ENCODE data around the gene TNFRSF6B. TPM values are rescaled to one million over a fixed set of nuclear protein-coding genes. Genes with fewer than 3 reads are reported as not detected.

TNFRSF6B gene
- total RNA-seq, 2 experiments from 2014 or later, result not detected

DNA sequence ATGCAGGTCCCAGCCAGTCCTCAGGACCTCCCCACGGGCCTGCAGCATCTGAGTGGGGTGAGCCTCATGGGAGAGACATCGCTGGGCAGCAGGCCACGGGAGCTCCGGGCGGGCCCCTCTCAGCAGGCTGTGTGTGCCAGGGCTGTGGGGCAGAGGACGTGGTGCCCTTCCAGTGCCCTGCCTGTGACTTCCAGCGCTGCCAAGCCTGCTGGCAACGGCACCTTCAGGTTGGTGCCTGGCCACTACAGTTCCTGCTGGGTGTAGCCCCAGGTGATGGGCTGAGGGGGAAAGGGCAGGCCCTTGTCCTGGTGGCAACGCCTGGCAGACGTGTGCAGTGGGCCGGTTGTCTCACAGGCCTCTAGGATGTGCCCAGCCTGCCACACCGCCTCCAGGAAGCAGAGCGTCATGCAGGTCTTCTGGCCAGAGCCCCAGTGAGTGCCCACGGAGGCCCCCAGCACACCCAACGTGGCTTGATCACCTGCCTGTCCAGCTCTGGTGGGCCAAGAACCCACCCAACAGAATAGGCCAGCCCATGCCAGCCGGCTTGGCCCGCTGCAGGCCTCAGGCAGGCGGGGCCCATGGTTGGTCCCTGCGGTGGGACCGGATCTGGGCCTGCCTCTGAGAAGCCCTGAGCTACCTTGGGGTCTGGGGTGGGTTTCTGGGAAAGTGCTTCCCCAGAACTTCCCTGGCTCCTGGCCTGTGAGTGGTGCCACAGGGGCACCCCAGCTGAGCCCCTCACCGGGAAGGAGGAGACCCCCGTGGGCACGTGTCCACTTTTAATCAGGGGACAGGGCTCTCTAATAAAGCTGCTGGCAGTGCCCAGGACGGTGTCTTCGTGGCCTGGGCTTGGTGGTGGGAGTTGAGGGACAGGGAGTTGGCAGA, 787 bp upstream of the TNFRSF6B start:
- H3K27me3 Mint-ChIP-seq, result no peaks in the 10 kb centered on the region
- intact Hi-C loops (cut with micrococcal nuclease), result loop anchor here (5.0 kb wide), 2 partner anchors 58 to 158 kb away; partner anchors contain the start of gene PTK6
- no peak overlapping the region for H3K27ac Mint-ChIP-seq
- POLR2A ChIA-PET, result interaction anchor here (0.6 to 1.9 kb wide), 3 partner anchors 9 to 955 kb away, joined by 3 to 8 read pairs (median 4); partner anchors contain the start of gene LIME1
- no peak for DNase-seq
- no peak overlapping the region for H3K4me3 Mint-ChIP-seq
- peaks cover 21% of the 10 kb centered on the region for H3K36me3 Mint-ChIP-seq
- no peaks in the 10 kb centered on the region for H3K9me3 Mint-ChIP-seq
- peaks cover 37% of the 10 kb centered on the region for H3K4me1 Mint-ChIP-seq (ENCODE audit: low read depth)
- CTCF ChIA-PET, result no interaction called here

DNA sequence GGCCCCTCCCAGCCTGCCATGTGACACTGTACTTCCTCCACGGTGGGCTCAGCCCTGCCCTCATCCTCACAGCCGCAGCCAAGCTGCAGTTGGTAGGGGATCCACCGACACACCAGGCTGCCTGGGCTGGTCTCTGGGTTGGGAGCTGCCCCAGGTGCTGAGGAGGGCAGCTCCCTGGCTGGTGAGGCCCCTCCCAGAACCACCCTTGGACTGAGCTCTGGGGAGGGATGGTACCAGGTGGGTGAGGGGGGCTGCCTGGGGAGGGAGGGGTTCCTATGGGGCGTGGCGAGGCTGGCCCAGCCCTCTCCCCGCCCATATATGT, 185 bp upstream of the TNFRSF6B start:
- Mint-ChIP-seq H3K4me1 (ENCODE audit: low read depth) (peaks cover 41% of the 10 kb centered on the region), H3K4me3 (peak overlapping the region; percentile 12), H3K36me3 (peaks cover 20% of the 10 kb centered on the region), H3K27ac (no peak overlapping the region), H3K9me3 (no peaks in the 10 kb centered on the region), H3K27me3 (no peaks in the 10 kb centered on the region)
- intact Hi-C loops (cut with micrococcal nuclease), result loop anchor here (5.0 kb wide), 2 partner anchors 59 to 159 kb away; partner anchors contain the start of gene PTK6
- peak; percentile 52 for DNase-seq
- ChIA-PET POLR2A (interaction anchor here (1.9 kb wide), 1 partner anchor 9 kb away, joined by 8 read pairs; no protein-coding TSS in a partner anchor), CTCF (no interaction called here)

DNA sequence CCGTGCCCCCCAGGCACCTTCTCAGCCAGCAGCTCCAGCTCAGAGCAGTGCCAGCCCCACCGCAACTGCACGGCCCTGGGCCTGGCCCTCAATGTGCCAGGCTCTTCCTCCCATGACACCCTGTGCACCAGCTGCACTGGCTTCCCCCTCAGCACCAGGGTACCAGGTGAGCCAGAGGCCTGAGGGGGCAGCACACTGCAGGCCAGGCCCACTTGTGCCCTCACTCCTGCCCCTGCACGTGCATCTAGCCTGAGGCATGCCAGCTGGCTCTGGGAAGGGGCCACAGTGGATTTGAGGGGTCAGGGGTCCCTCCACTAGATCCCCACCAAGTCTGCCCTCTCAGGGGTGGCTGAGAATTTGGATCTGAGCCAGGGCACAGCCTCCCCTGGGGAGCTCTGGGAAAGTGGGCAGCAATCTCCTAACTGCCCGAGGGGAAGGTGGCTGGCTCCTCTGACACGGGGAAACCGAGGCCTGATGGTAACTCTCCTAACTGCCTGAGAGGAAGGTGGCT, 960 bp downstream of the TNFRSF6B start:
- ChIA-PET POLR2A (interaction anchor here (0.6 to 2.5 kb wide), 5 partner anchors 9 to 366 kb away, joined by 3 to 10 read pairs (median 5); partner anchors contain the start of gene TCEA2), CTCF (interaction anchor here (0.7 kb wide), 2 partner anchors 15 to 166 kb away, joined by 3 read pairs; no protein-coding TSS in a partner anchor)
- DNase-seq, result no peak
- Mint-ChIP-seq H3K27ac (peak overlapping the region; percentile 70), H3K4me3 (peak overlapping the region; percentile 59), H3K4me1 (ENCODE audit: low read depth) (peaks cover 44% of the 10 kb centered on the region), H3K9me3 (no peaks in the 10 kb centered on the region), H3K27me3 (no peaks in the 10 kb centered on the region), H3K36me3 (peaks cover 18% of the 10 kb centered on the region)
- intact Hi-C loops (cut with micrococcal nuclease), result loop anchor here (5.0 kb wide), 2 partner anchors 60 to 160 kb away; partner anchors contain the start of gene PTK6

DNA sequence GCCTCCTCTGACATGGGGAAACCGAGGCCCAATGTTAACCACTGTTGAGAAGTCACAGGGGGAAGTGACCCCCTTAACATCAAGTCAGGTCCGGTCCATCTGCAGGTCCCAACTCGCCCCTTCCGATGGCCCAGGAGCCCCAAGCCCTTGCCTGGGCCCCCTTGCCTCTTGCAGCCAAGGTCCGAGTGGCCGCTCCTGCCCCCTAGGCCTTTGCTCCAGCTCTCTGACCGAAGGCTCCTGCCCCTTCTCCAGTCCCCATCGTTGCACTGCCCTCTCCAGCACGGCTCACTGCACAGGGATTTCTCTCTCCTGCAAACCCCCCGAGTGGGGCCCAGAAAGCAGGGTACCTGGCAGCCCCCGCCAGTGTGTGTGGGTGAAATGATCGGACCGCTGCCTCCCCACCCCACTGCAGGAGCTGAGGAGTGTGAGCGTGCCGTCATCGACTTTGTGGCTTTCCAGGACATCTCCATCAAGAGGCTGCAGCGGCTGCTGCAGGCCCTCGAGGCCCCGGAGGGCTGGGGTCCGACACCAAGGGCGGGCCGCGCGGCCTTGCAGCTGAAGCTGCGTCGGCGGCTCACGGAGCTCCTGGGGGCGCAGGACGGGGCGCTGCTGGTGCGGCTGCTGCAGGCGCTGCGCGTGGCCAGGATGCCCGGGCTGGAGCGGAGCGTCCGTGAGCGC, 1.6 kb downstream of the TNFRSF6B start:
- Mint-ChIP-seq H3K9me3 (no peaks in the 10 kb centered on the region), H3K27me3 (no peaks in the 10 kb centered on the region), H3K4me1 (ENCODE audit: low read depth) (peaks cover 44% of the 10 kb centered on the region), H3K4me3 (no peak overlapping the region), H3K27ac (peak overlapping the region; percentile 33), H3K36me3 (peaks cover 13% of the 10 kb centered on the region)
- CTCF ChIA-PET, result interaction anchor here (0.6 to 1.6 kb wide), 5 partner anchors 9 to 287 kb away, joined by 3 to 5 read pairs (median 3); partner anchors contain the start of genes ARFRP1 and ZGPAT
- intact Hi-C loops (cut with micrococcal nuclease), result loop anchor here (5.0 kb wide), 2 partner anchors 61 to 161 kb away; partner anchors contain the start of gene PTK6
- POLR2A ChIA-PET, result interaction anchor here (0.6 to 2.5 kb wide), 9 partner anchors 8 to 160 kb away, joined by 3 to 10 read pairs (median 3); partner anchors contain the start of genes ARFRP1, LIME1 and ZGPAT
- no peak for DNase-seq

DNA sequence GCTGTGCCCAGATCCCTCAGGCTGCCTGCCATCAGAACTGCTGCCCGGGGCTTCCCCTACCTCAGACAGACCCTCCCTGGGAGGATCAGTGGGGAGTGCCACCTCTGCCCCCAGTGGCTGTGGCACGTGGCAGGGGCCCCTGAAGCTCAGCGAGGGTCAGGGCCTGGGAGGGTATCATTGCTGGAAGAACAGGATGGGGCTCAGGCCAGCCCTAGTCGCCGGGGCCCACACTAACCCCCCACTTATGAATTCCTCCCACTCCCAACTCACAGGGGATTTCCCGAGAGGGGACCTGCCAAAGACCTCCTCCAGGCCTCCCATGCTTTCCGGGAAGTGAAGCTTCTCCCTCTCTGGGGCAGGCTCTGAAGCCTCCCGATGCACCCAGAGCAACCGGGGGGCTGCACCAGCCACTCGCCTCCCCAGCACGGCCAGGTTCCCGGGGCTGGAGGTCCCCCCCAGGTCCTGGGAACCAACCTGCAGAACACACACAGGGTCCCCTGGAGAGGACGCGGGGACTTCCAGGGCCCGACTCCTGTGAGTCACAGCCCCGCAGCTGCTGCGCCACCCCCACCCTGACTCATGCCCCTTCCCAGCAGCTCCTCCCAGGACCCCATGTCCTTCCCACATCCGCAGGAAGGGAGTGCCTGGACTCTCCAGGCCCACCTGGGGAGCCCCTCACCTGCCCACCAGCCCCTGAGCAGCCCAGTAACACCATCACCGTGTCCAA, 2.5 kb downstream of the TNFRSF6B start:
- intact Hi-C loops (cut with micrococcal nuclease), result loop anchor here (5.0 kb wide), 2 partner anchors 62 to 162 kb away; partner anchors contain the start of gene PTK6
- H3K36me3 Mint-ChIP-seq, result peaks cover 10% of the 10 kb centered on the region
- no peaks in the 10 kb centered on the region for H3K27me3 Mint-ChIP-seq
- peak; percentile 88 for DNase-seq
- H3K4me1 Mint-ChIP-seq (ENCODE audit: low read depth), result peaks cover 41% of the 10 kb centered on the region
- ChIA-PET CTCF (interaction anchor here (0.6 to 1.6 kb wide), 5 partner anchors 8 to 286 kb away, joined by 3 to 5 read pairs (median 4); partner anchors contain the start of genes ARFRP1 and ZGPAT), POLR2A (interaction anchor here (1.0 to 2.5 kb wide), 7 partner anchors 9 to 161 kb away, joined by 3 to 10 read pairs (median 3); partner anchors contain the start of genes ARFRP1, LIME1 and ZGPAT)
- H3K4me3 Mint-ChIP-seq, result peak overlapping the region; percentile 39
- peak overlapping the region; percentile 92 for H3K27ac Mint-ChIP-seq
- H3K9me3 Mint-ChIP-seq, result no peaks in the 10 kb centered on the region

DNA sequence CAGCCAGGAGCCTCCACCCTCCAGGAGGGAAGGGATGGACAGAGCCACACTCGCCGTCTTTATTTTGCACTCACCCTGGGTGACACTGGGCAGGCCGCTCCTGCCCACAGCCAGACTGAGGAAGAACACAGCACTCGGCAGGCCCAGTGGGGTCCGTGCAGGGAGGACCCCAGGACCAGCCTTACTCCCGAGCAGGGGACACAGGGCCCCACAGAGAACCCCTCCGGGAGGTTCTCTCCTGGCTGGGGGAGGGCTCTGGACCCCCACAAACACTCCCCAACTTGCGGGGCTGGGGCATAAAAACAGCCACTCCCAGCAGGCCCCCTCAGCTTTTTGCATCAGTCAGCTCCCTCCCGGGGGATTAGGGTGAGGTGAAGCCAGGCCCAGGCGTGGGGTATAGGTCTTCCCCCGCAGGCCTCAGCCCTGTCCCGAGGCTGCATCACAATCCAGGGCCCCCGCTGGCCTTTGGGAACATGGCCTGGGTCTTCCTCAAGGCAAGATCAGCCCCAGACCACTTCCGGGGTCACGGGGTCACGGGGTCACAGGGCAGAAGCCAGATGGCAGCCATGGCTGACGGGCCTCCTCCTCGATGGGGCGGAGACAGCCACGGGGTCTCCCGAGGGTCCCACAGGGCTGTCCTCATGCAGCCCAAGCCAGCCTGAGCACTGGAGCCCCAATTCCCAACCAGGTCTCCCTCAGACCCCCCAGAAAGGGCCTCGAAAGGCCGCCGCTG, 3.2 kb downstream of the TNFRSF6B start:
- DNase-seq, result no peak
- Mint-ChIP-seq H3K4me3 (peak overlapping the region; percentile 39), H3K27ac (peak overlapping the region; percentile 92), H3K27me3 (no peaks in the 10 kb centered on the region), H3K9me3 (no peaks in the 10 kb centered on the region), H3K4me1 (ENCODE audit: low read depth) (peaks cover 41% of the 10 kb centered on the region), H3K36me3 (peaks cover 10% of the 10 kb centered on the region)
- ChIA-PET CTCF (interaction anchor here (1.0 to 1.6 kb wide), 2 partner anchors 12 to 58 kb away, joined by 4 to 5 read pairs; no protein-coding TSS in a partner anchor), POLR2A (interaction anchor here (1.0 to 2.5 kb wide), 4 partner anchors 9 to 162 kb away, joined by 3 to 10 read pairs (median 6); partner anchors contain the start of genes ARFRP1 and ZGPAT)
- intact Hi-C loops (cut with micrococcal nuclease), result loop anchor here (5.0 kb wide), 2 partner anchors 62 to 162 kb away; partner anchors contain the start of gene PTK6

DNA sequence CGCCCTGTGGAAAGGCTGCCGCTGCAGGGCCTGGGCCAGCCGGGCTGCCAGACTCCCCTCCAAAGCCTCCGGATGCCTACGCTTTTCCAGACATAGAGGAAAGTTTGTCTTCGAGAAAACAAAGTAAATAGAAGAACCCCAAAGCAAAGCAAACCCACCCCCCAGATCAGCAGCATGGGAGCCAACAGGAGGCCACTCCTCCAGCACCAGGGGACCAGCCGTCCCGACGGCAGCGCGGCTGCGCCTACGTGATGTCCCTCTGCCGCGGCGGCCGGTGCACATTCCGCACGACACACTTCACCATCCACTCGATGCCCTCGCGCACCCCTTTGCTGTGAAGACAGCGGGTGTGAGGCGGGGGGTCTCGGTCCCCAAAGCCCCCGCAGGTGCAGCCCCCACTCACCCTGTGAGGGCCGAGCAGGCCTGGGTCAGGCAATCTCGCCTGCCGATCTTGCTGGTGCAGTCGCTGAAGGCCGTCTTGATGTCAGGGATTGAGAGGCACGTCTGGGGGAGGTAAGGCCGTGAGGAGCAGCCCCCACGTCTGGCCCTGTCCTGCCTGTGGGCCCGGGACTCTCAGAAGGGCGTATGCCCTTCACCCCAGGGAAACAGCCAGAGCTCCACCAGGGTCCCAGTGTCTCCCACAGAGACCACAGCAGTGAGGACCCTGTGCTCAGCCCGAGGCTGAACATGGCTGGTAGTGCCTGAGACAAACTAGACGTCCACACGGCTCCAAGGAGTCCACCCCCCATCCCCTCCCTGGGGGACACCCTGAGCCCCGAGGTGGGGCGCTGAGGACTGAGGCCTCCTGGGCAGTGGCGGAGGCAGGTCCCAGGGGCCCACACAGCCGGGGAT, 4.0 kb downstream of the TNFRSF6B start:
- ChIA-PET CTCF (no interaction called here), POLR2A (no interaction called here)
- no peaks in the 10 kb centered on the region for H3K27me3 Mint-ChIP-seq
- no peak for DNase-seq
- no peak overlapping the region for H3K4me3 Mint-ChIP-seq
- H3K4me1 Mint-ChIP-seq (ENCODE audit: low read depth), result peaks cover 41% of the 10 kb centered on the region
- peak overlapping the region; percentile 66 for H3K27ac Mint-ChIP-seq
- H3K36me3 Mint-ChIP-seq, result peaks cover 16% of the 10 kb centered on the region
- intact Hi-C loops (cut with micrococcal nuclease), result no loop called here
- no peaks in the 10 kb centered on the region for H3K9me3 Mint-ChIP-seq

DNA sequence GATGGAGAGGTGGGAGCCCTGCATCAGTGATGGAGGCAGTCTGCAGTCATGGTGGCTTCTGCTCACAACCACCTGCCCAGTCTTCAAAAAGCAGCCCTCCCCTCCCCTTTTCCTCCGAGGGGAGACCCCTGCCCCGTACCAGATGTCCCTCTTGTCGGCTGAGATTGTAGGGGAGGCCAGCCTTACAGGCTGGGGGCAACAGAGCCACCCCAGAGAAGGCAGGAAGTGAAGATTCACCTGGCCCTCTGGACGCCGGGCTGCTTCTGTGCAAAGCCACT, 4.5 kb downstream of the TNFRSF6B start:
- no peaks in the 10 kb centered on the region for H3K9me3 Mint-ChIP-seq
- H3K27me3 Mint-ChIP-seq, result no peaks in the 10 kb centered on the region
- H3K27ac Mint-ChIP-seq, result peak overlapping the region; percentile 72
- ChIA-PET POLR2A (interaction anchor here (1.5 kb wide), 1 partner anchor 12 kb away, joined by 3 read pairs; no protein-coding TSS in a partner anchor), CTCF (no interaction called here)
- no peak for DNase-seq
- peaks cover 18% of the 10 kb centered on the region for H3K36me3 Mint-ChIP-seq
- no peak overlapping the region for H3K4me3 Mint-ChIP-seq
- peaks cover 44% of the 10 kb centered on the region for H3K4me1 Mint-ChIP-seq (ENCODE audit: low read depth)
- intact Hi-C loops (cut with micrococcal nuclease), result no loop called here

DNA sequence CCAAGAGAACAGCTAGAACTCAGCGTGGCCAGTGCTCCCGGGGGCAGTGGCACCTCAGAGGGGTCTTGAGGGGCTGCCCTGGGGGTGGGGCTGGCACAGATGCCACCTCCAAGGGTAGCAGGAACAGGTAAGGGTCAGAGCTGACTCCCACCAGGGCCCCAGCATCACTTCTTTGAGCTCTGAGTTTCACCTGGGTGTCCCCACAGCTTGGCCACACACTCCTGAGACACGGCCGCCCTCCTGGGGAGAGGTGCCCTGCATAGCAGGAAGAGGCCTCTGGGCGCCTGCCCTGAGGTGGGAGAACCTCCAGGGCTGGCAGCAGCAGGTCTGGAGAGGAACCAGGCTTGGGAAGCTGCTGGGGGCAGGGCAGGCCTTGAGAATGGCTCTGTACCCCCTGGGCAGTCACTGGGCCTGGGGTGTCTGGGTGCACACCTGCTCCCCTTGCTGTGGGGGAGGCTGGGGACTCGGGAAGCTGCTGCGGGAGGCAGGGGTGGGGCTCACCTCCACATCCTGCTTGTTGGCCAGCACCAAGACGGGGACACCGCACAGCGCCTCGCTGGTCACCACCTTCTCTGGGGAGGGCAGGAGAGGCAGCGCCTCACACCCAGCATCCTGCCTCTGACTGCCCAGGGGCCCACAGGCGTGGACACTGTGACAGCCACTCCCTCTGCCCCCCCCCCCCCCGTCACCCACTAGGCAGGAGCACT, 5.0 kb downstream of the TNFRSF6B start:
- H3K27me3 Mint-ChIP-seq, result no peaks in the 10 kb centered on the region
- intact Hi-C loops (cut with micrococcal nuclease), result no loop called here
- H3K9me3 Mint-ChIP-seq, result no peaks in the 10 kb centered on the region
- CTCF ChIA-PET, result no interaction called here
- DNase-seq, result no peak
- H3K36me3 Mint-ChIP-seq, result peaks cover 19% of the 10 kb centered on the region
- H3K4me3 Mint-ChIP-seq, result no peak overlapping the region
- POLR2A ChIA-PET, result interaction anchor here (1.5 kb wide), 1 partner anchor 12 kb away, joined by 3 read pairs; no protein-coding TSS in a partner anchor
- H3K27ac Mint-ChIP-seq, result peak overlapping the region; percentile 72
- peaks cover 45% of the 10 kb centered on the region for H3K4me1 Mint-ChIP-seq (ENCODE audit: low read depth)
